ENCODE results near the gene CAPN2. TPM values are rescaled to one million over a fixed set of nuclear protein-coding genes. Genes with fewer than 3 reads are reported as not detected.

CAPN2 gene
- total and polyA plus RNA-seq, 2 donors (not counting 1 experiment from before 2014, with no cell fraction given), result 63.9 to 79.6 TPM

GRCh38 chr1:223763881-223764280, 51.5 kb downstream of the CAPN2 start:
- Mint-ChIP-seq H3K27me3 (no peaks in the 10 kb centered on the region), H3K9me3 (ENCODE audit: insufficient read depth) (no peaks in the 10 kb centered on the region), H3K4me3 (no peak overlapping the region), H3K27ac (no peak overlapping the region), H3K4me1 (no peaks in the 10 kb centered on the region)
- Histone ChIP-seq H3K4me1 (ENCODE audit: control insufficient read depth in 2 of 2, insufficient read depth in 2 of 2, low read length in 2 of 2) (no peaks in the 10 kb centered on the region), H3K36me3 (replicated peaks in 1 of 2; ENCODE audit: control extremely low read depth in 1 of 2, control insufficient read depth in 1 of 2, extremely low read depth in 1 of 2, insufficient read depth in 2 of 2, low read length in 1 of 2) (peaks cover 0 to 28% of the 10 kb centered on the region in 2 experiments), H2AFZ (ENCODE audit: insufficient read depth, low read depth, low read length, poor library complexity, severe bottlenecking) (no peak overlapping the region), H3K4me3 (ENCODE audit: control extremely low read depth in 1 of 5, extremely low read depth in 1 of 5, insufficient read depth in 1 of 5, low read depth in 2 of 5, low read length in 4 of 5) (no peak overlapping the region), H3K4me2 (replicated peaks; ENCODE audit: low read depth, low read length, poor library complexity, severe bottlenecking) (no peak overlapping the region), H3K9me3 (ENCODE audit: control extremely low read depth in 1 of 3, control insufficient read depth in 2 of 3, insufficient read depth in 1 of 3, low read length in 2 of 3) (no peaks in the 10 kb centered on the region), H3K27me3 (replicated peaks in 1 of 4; ENCODE audit: control extremely low read depth in 1 of 4, control insufficient read depth in 3 of 4, insufficient read depth in 4 of 4, low read length in 3 of 4) (no peaks in the 10 kb centered on the region), H3K9ac (ENCODE audit: low read length) (no peak overlapping the region), H3K27ac (ENCODE audit: low read length in 2 of 2) (no peak overlapping the region), H4K20me1 (ENCODE audit: control insufficient read depth, insufficient read depth, low read length, poor library complexity, severe bottlenecking) (no peaks in the 10 kb centered on the region), H3K79me2 (ENCODE audit: control insufficient read depth, insufficient read depth, low read length) (no peaks in the 10 kb centered on the region)
- POLR2A ChIA-PET, result no interaction called here
- CTCF ChIA-PET, result interaction anchor here (0.6 kb wide), 1 partner anchor 18 kb away, joined by 3 read pairs; no protein-coding TSS in a partner anchor
- ATAC-seq (ENCODE audit: low read depth) (no peak), DNase-seq (no peak)
- intact Hi-C loops (cut with micrococcal nuclease), result no loop called here
- WGBS (ENCODE audit: insufficient coverage), result 94% methylated on average over 4 of the region's 5 CpGs
- TF ChIP-seq EZH2 (IDR thresholded peaks at IDR 0.05; ENCODE audit: borderline replicate concordance, insufficient read depth, low read depth, low read length, poor library complexity, severe bottlenecking) (no peak), CTCF (IDR thresholded peaks at IDR 0.05) (no peak)

- DNase-seq (no peak), ATAC-seq (ENCODE audit: low read depth) (no peak)
- Histone ChIP-seq H2AFZ (ENCODE audit: insufficient read depth, low read depth, low read length, poor library complexity, severe bottlenecking) (no peak overlapping the region), H3K4me1 (ENCODE audit: control insufficient read depth in 2 of 2, insufficient read depth in 2 of 2, low read length in 2 of 2) (no peaks in the 10 kb centered on the region), H3K9me3 (ENCODE audit: control extremely low read depth in 1 of 3, control insufficient read depth in 2 of 3, insufficient read depth in 1 of 3, low read length in 2 of 3) (no peaks in the 10 kb centered on the region), H3K36me3 (replicated peaks in 1 of 2; ENCODE audit: control extremely low read depth in 1 of 2, control insufficient read depth in 1 of 2, extremely low read depth in 1 of 2, insufficient read depth in 2 of 2, low read length in 1 of 2) (peaks cover 0 to 32% of the 10 kb centered on the region in 2 experiments), H3K27ac (ENCODE audit: low read length in 2 of 2) (no peak overlapping the region), H3K4me2 (replicated peaks; ENCODE audit: low read depth, low read length, poor library complexity, severe bottlenecking) (no peak overlapping the region), H3K79me2 (ENCODE audit: control insufficient read depth, insufficient read depth, low read length) (no peaks in the 10 kb centered on the region), H3K4me3 (ENCODE audit: control extremely low read depth in 1 of 5, extremely low read depth in 1 of 5, insufficient read depth in 1 of 5, low read depth in 2 of 5, low read length in 4 of 5) (no peak overlapping the region), H3K27me3 (replicated peaks in 1 of 4; ENCODE audit: control extremely low read depth in 1 of 4, control insufficient read depth in 3 of 4, insufficient read depth in 4 of 4, low read length in 3 of 4) (no peaks in the 10 kb centered on the region), H3K9ac (ENCODE audit: low read length) (no peak overlapping the region), H4K20me1 (ENCODE audit: control insufficient read depth, insufficient read depth, low read length, poor library complexity, severe bottlenecking) (no peaks in the 10 kb centered on the region)
- Mint-ChIP-seq H3K27ac (no peak overlapping the region), H3K27me3 (no peaks in the 10 kb centered on the region), H3K4me1 (no peaks in the 10 kb centered on the region), H3K9me3 (ENCODE audit: insufficient read depth) (no peaks in the 10 kb centered on the region), H3K4me3 (no peak overlapping the region)
- TF ChIP-seq EZH2 (IDR thresholded peaks at IDR 0.05; ENCODE audit: borderline replicate concordance, insufficient read depth, low read depth, low read length, poor library complexity, severe bottlenecking) (no peak), CTCF (IDR thresholded peaks at IDR 0.05) (no peak)
- POLR2A ChIA-PET, result no interaction called here
- intact Hi-C loops (cut with micrococcal nuclease), result no loop called here
- CTCF ChIA-PET, result interaction anchor here (0.8 kb wide), 1 partner anchor 70 kb away, joined by 3 read pairs; no protein-coding TSS in a partner anchor
- WGBS (ENCODE audit: insufficient coverage), result 88% methylated on average over 9 of the region's 9 CpGs
Measured at GRCh38 chr1:223765036-223765718, 52.8 kb downstream of the CAPN2 start.
